ENCODE measurements around the gene EML4. TPM values are rescaled to one million over a fixed set of nuclear protein-coding genes. Genes with fewer than 3 reads are reported as not detected.

Gene EML4
- total and polyA plus RNA-seq, 2 of the 13 experiments (the other 11 are each of a cell fraction or from before 2014, with no cell fraction given): 243 to 476 TPM

DNA sequence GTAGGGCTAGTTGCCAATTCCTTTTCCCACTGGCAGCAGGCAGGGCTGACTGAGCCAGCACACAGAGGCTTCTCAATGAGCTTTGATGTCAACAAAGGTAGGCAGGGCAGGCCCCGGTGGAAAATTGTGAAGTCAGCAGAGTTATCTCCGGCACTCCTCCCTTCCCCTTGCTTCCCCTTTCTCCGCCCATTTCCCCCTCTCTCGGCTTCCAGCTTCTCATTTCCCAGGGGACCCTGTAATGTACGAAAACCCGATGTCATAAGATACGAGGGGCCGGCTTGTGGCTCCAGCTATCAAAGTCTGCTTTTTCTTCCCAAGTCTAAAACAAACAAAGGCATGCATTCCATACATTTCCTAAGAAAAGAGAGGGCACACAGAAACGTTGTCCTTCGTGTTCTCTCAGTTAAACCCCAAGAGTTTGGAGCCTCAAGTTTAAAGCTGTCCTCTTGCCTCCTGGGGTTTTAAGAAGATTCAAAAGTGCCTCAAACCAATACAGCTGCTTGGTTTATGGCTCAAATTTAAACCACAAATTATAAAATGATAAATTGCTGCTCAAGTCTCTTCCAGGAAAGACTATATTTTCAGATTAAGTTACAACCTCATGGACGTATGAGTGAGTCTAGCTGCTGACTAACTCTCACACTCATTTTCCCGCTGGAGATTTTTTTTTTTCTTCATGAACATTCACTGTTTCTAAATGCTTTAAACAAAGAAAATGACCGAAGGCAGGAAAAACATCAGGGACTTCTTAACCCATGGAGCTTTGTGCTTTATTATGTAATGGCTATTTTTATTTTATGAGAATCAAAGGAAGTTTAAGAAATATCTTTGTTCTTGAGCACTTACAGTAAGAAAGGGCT is 27.2 kb upstream of the EML4 start (continued):
- TF ChIP-seq ZNF660 (CRISPR knock-in tag; IDR thresholded peaks at IDR 0.05; ENCODE audit: borderline replicate concordance, low read depth): no peak
- peak; percentile 32; the same call in 1 of the 2 replicates for TF ChIP-seq CEBPG (CRISPR knock-in tag; IDR thresholded peaks at IDR 0.05)
- no peak for TF ChIP-seq SP140L (CRISPR knock-in tag; IDR thresholded peaks at IDR 0.05; ENCODE audit: borderline replicate concordance)
- no peak for TF ChIP-seq HDAC6 (IDR thresholded peaks at IDR 0.05; ENCODE audit: low read depth, low read length)
- TF ChIP-seq ZNF572 (CRISPR knock-in tag; IDR thresholded peaks at IDR 0.05): no peak
- no peak for TF ChIP-seq JDP2 (CRISPR knock-in tag; IDR thresholded peaks at IDR 0.05; ENCODE audit: borderline replicate concordance)
- TF ChIP-seq ZNF235 (CRISPR knock-in tag; IDR thresholded peaks at IDR 0.05; ENCODE audit: borderline replicate concordance): no peak
- no peak for TF ChIP-seq TSC22D2 (CRISPR knock-in tag; IDR thresholded peaks at IDR 0.05; ENCODE audit: borderline replicate concordance)
- no peak for TF ChIP-seq ZFP82 (CRISPR knock-in tag; IDR thresholded peaks at IDR 0.05; ENCODE audit: borderline replicate concordance)
- TF ChIP-seq, protein P1, sequence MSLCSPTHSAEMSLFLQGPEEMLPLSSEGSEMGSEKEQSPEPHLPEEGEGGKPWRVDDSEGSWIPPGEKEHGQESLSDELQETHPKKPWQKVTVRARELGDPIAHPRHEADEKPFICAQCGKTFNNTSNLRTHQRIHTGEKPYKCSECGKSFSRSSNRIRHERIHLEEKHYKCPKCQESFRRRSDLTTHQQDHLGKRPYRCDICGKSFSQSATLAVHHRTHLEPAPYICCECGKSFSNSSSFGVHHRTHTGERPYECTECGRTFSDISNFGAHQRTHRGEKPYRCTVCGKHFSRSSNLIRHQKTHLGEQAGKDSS (CRISPR knock-in tag; IDR thresholded peaks at IDR 0.05; ENCODE audit: borderline replicate concordance, low read depth): no peak
- TF ChIP-seq, protein P2, sequence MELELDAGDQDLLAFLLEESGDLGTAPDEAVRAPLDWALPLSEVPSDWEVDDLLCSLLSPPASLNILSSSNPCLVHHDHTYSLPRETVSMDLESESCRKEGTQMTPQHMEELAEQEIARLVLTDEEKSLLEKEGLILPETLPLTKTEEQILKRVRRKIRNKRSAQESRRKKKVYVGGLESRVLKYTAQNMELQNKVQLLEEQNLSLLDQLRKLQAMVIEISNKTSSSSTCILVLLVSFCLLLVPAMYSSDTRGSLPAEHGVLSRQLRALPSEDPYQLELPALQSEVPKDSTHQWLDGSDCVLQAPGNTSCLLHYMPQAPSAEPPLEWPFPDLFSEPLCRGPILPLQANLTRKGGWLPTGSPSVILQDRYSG (CRISPR knock-in tag; IDR thresholded peaks at IDR 0.05): no peak
- peak; percentile 77; the same call in 1 of the 2 replicates for TF ChIP-seq TARDBP (CRISPR knock-in tag; IDR thresholded peaks at IDR 0.05)
- no peak for TF ChIP-seq YY1 (IDR thresholded peaks at IDR 0.05; ENCODE audit: insufficient read depth, insufficient replicate concordance, low read depth, low read length)
- TF ChIP-seq, protein P3, sequence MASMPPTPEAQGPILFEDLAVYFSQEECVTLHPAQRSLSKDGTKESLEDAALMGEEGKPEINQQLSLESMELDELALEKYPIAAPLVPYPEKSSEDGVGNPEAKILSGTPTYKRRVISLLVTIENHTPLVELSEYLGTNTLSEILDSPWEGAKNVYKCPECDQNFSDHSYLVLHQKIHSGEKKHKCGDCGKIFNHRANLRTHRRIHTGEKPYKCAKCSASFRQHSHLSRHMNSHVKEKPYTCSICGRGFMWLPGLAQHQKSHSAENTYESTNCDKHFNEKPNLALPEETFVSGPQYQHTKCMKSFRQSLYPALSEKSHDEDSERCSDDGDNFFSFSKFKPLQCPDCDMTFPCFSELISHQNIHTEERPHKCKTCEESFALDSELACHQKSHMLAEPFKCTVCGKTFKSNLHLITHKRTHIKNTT (CRISPR knock-in tag; IDR thresholded peaks at IDR 0.05): no peak
- TF ChIP-seq, protein P4, sequence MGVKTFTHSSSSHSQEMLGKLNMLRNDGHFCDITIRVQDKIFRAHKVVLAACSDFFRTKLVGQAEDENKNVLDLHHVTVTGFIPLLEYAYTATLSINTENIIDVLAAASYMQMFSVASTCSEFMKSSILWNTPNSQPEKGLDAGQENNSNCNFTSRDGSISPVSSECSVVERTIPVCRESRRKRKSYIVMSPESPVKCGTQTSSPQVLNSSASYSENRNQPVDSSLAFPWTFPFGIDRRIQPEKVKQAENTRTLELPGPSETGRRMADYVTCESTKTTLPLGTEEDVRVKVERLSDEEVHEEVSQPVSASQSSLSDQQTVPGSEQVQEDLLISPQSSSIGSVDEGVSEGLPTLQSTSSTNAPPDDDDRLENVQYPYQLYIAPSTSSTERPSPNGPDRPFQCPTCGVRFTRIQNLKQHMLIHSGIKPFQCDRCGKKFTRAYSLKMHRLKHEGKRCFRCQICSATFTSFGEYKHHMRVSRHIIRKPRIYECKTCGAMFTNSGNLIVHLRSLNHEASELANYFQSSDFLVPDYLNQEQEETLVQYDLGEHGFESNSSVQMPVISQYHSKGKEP (CRISPR knock-in tag; IDR thresholded peaks at IDR 0.05): no peak
- no peak for TF ChIP-seq ZNF234 (CRISPR knock-in tag; conservative IDR thresholded peaks at IDR 0.05)
- no peak for TF ChIP-seq TCF12 (IDR thresholded peaks at IDR 0.05)
- no peak for TF ChIP-seq TCF12 (CRISPR knock-in tag; IDR thresholded peaks at IDR 0.05)
- peak; percentile 64; the same call in 1 of the 2 replicates for TF ChIP-seq RCOR2 (CRISPR knock-in tag; IDR thresholded peaks at IDR 0.05)

Data from HepG2 (cell line).